Measurements from ENCODE around the gene ENHO.

- TF ChIP-seq POLR2A (IDR thresholded peaks at IDR 0.05): no peak
- no peak for TF ChIP-seq CTCF (IDR thresholded peaks at IDR 0.05)
Observed at GRCh38 chr9:34507556-34507955, 15.2 kb downstream of the ENHO start.

All from testis (tissue), 2 donors.